K562 (cell line): Measurements from ENCODE around the gene SIM1. TPM values are rescaled to one million over a fixed set of nuclear protein-coding genes. Genes with fewer than 3 reads are reported as not detected.

Experiments used
- ATAC-seq: fragments of 200-7000 bp; cut with Tn5 transposase; 3 replicates; pipeline ENCODE4 v1.9.1; 2020; ENCODE audit warnings: moderate library complexity
- BruUV-seq: library from RNA; stranded (reverse); fragments of 400-500 nt; replicated peaks from 2 replicates; lab custom pipeline; 2021; lab: Mats Ljungman, UMichigan
- CTCF ChIA-PET: fragments of 300-600 bp; formaldehyde crosslinking; extraction: SDS; loops from one replicate; lab custom pipeline; 2021; ENCODE audit warnings: low intra/inter-chr PET ratio; lab: Yijun Ruan, JAX
- POLR2A ChIA-PET: fragments of 300-600, 350-650 bp; sonication (Branson Sonifier 250); formaldehyde crosslinking; extraction: SDS; loops from one replicate; lab custom pipeline; 2021; ENCODE audit warnings: antibody characterized with exemption, inconsistent platforms; lab: Yijun Ruan, JAX
- DNase-seq, 4 experiments: peaks; one replicate each; pipeline versions ENCODE4 v3.0.0 to v3.0.0-alpha.2; 2011 to 2018; ENCODE audit warnings: low spot score in 3 of 4, mixed read lengths in 3 of 4; ENCODE audit errors: extremely low read depth in 1 of 4
- FAIRE-seq: peaks from 2 replicates; lab custom pipeline; 2011; peaks lifted over from hg19 to GRCh38; lab: Jason Lieb, UNC
- H2AFZ ChIP-seq: 2 replicates; pipeline ENCODE4 v1.6.0; 2011; ENCODE audit warnings: low read depth, low read length, control low read depth, inconsistent platforms
- H3K27ac ChIP-seq: fragments of 200-600 bp; 3 replicates; pipeline ENCODE4 v1.8.0; 2011; ENCODE audit warnings: low read depth, mild to moderate bottlenecking, control low read depth, inconsistent platforms, low read length, moderate library complexity, mixed read lengths; ENCODE audit errors: extremely low read depth
- H3K27me3 ChIP-seq, 2 experiments: fragments of 300-600 bp in 1 of 2; 2 replicates in 1 of 2; 3 replicates in 1 of 2; pipeline versions ENCODE4 v1.6.0 to v1.8.0; 2011; ENCODE audit warnings: inconsistent platforms in 2 of 2, low read length in 2 of 2, mild to moderate bottlenecking in 1 of 2, mixed read lengths in 1 of 2, moderate library complexity in 1 of 2; ENCODE audit not compliant: control insufficient read depth in 2 of 2, insufficient read depth in 2 of 2
- H3K36me3 ChIP-seq: fragments of 300-600 bp; 3 replicates; pipeline ENCODE4 v1.8.0; 2011; ENCODE audit warnings: mild to moderate bottlenecking, low read length, inconsistent platforms; ENCODE audit not compliant: control insufficient read depth, insufficient read depth
- H3K4me1 ChIP-seq, 2 experiments: fragments of 200-600 bp in 1 of 2; replicated peaks in 1 of 2; 2 replicates in 1 of 2; 3 replicates in 1 of 2; pipeline versions ENCODE4 v1.5.1 to v1.8.0; 2011; ENCODE audit warnings: inconsistent platforms in 2 of 2, low read length in 2 of 2, mild to moderate bottlenecking in 1 of 2, mixed read lengths in 1 of 2, moderate library complexity in 1 of 2; ENCODE audit not compliant: control insufficient read depth in 2 of 2, insufficient read depth in 2 of 2
- H3K4me2 ChIP-seq: 2 replicates; pipeline ENCODE4 v1.6.1; 2011; ENCODE audit warnings: low read length, control low read depth, inconsistent platforms, mixed read lengths; ENCODE audit not compliant: insufficient read depth
- H3K4me3 ChIP-seq: fragments of 200-600 bp; sonication (generic), shearing (Covaris generic); 2 replicates; pipeline ENCODE4 v1.5.1; 2016; ENCODE audit warnings: control low read depth, inconsistent platforms
- H3K79me2 ChIP-seq: fragments of 200-600 bp; 3 replicates; pipeline ENCODE4 v1.8.0; 2011; ENCODE audit warnings: low read length, inconsistent platforms; ENCODE audit not compliant: control insufficient read depth, insufficient read depth
- H3K9ac ChIP-seq, 2 experiments: 2 replicates each; pipeline versions ENCODE4 v1.6.0 to v1.6.1; 2011; ENCODE audit warnings: low read depth in 2 of 2, low read length in 2 of 2, control low read depth in 1 of 2, inconsistent platforms in 1 of 2, mild to moderate bottlenecking in 1 of 2, mixed read lengths in 1 of 2; ENCODE audit not compliant: insufficient read depth in 1 of 2
- H3K9me1 ChIP-seq: one replicate; pipeline ENCODE4 v1.6.0; 2011; ENCODE audit warnings: inconsistent platforms, mild to moderate bottlenecking, low read length, moderate library complexity; ENCODE audit not compliant: control insufficient read depth, insufficient read depth
- H3K9me3 ChIP-seq: replicated peaks from 2 replicates; pipeline ENCODE4 v1.5.1; 2011; ENCODE audit warnings: low read depth, low read length, inconsistent platforms; ENCODE audit not compliant: control insufficient read depth, insufficient read depth
- H4K20me1 ChIP-seq: replicated peaks from 2 replicates; pipeline ENCODE4 v1.6.1; 2011; ENCODE audit warnings: low read length, inconsistent platforms, mixed read lengths; ENCODE audit not compliant: control insufficient read depth, insufficient read depth
- ADNP ChIP-seq: fragments of 200-800 bp; sonication (Bioruptor generic); IDR thresholded peaks from 2 replicates; pipeline ENCODE4 v1.6.1; 2016; ENCODE audit warnings: missing genetic modification characterization, missing compliant biosample characterization
- BMI1 ChIP-seq: fragments of 150-350 bp; IDR thresholded peaks from 2 replicates; pipeline ENCODE4 v1.6.1; 2014; ENCODE audit warnings: low read length
- BRD9 ChIP-seq: fragments of 450-650 bp; IDR thresholded peaks from 2 replicates; pipeline ENCODE4 v1.6.1; 2018; ENCODE audit warnings: low read depth; ENCODE audit not compliant: partially characterized antibody
- EWSR1 ChIP-seq: fragments of 450-650 bp; IDR thresholded peaks from 2 replicates; pipeline ENCODE4 v1.6.1; 2018; ENCODE audit warnings: borderline replicate concordance, mild to moderate bottlenecking, low read depth, moderate library complexity; ENCODE audit not compliant: partially characterized antibody
- LEF1 ChIP-seq: fragments of 450-650 bp; IDR thresholded peaks from 2 replicates; pipeline ENCODE4 v1.6.1; 2016; ENCODE audit warnings: mild to moderate bottlenecking
- NFATC3 ChIP-seq: fragments of 450-650 bp; IDR thresholded peaks from 2 replicates; pipeline ENCODE4 v1.6.1; 2017; ENCODE audit warnings: mild to moderate bottlenecking
- PPARD ChIP-seq: fragments of 250-450 bp; sonication (Bioruptor Pico); IDR thresholded peaks from 2 replicates; pipeline ENCODE4 v1.8.0; 2022; ENCODE audit warnings: inconsistent platforms, mild to moderate bottlenecking, moderate library complexity
- SOX6 ChIP-seq: fragments of 450-650 bp; IDR thresholded peaks from 2 replicates; pipeline ENCODE4 v1.6.1; 2014; ENCODE audit warnings: mild to moderate bottlenecking
- U2AF1 ChIP-seq: fragments of 200-400 bp; formaldehyde crosslinking; optimal IDR thresholded peaks from 2 replicates; pipeline ENCODE3; 2017; ENCODE audit warnings: mild to moderate bottlenecking, low read depth, low read length, moderate library complexity
- ZFP1 ChIP-seq: fragments of 450-650 bp; formaldehyde crosslinking; IDR thresholded peaks from 2 replicates; pipeline ENCODE4 v1.4.0; 2020; ENCODE audit warnings: mild to moderate bottlenecking, mixed read lengths
- ZNF253 ChIP-seq: fragments of 250-450 bp; sonication (Bioruptor Pico); conservative IDR thresholded peaks from 2 replicates; pipeline ENCODE4 v1.6.1; 2021; ENCODE audit warnings: mild to moderate bottlenecking
- WGBS: fragments of 100-300 bp; shearing (Covaris generic); methylation state at CpG from one replicate; pipeline ENCODE4 v1.1.6; 2016; ENCODE audit warnings: low coverage, mixed read lengths; ENCODE audit not compliant: insufficient coverage; ENCODE audit errors: missing lambda C conversion rate; 5-methylcytosine and 5-hydroxymethylcytosine counted together
- in situ Hi-C: fragments of 300-500 bp; cut with MboI; formaldehyde crosslinking; loops from 4 replicates; pipeline ENCODE4 v1.15.0; 2018; ENCODE audit warnings: inconsistent platforms, mixed read lengths
- intact Hi-C: fragments of 100-400 bp; cut with micrococcal nuclease; formaldehyde crosslinking; loops from 2 replicates; pipeline ENCODE4 v1.14.2; 2022
- polyA plus RNA-seq, 8 experiments: library from polyadenylated mRNA; depleted of rRNA in 4 of 8; stranded (reverse) in 5 of 8; unstranded in 3 of 8; fragments of >200 nt; fragmentation: Nextera tagmentation in 2 of 8; fragmentation: Illumina TruSeq in 1 of 8; extraction: Ambion mirVana in 2 of 8; extraction: Trizol in 1 of 8; gene quantifications; 2 replicates each; pipeline versions ENCODE4 v1.2.1 to v1.2.3, GENCODE V29; 2011 to 2014; ENCODE audit warnings: inconsistent platforms in 1 of 8, missing spikeins in 1 of 8
- total RNA-seq, 7 experiments: library from RNA; depleted of rRNA in 6 of 7; stranded (reverse); fragments of >200 nt in 6 of 7; fragmentation: Illumina TruSeq in 2 of 7; extraction: Trizol in 2 of 7; gene quantifications; 2 replicates each; pipeline versions ENCODE4 v1.2.1 to v1.2.3, GENCODE V29; 2011 to 2021; ENCODE audit warnings: low replicate concordance in 1 of 7
- TF ChIP-seq, protein P1 (sequence below), 2 experiments: fragments of 150-350 bp in 1 of 2; IDR thresholded peaks; 2 replicates each; pipeline ENCODE4 v1.6.1; 2012 to 2016; ENCODE audit warnings: low read depth in 2 of 2, low read length in 2 of 2, mild to moderate bottlenecking in 1 of 2, moderate library complexity in 1 of 2
- TF ChIP-seq, protein P2 (sequence below): fragments of 450-650 bp; formaldehyde crosslinking; IDR thresholded peaks from 2 replicates; pipeline ENCODE4 v1.4.0; 2020; ENCODE audit warnings: mild to moderate bottlenecking, moderate library complexity
- TF ChIP-seq, protein P3 (sequence below): fragments of 250-450 bp; sonication (Bioruptor Pico); IDR thresholded peaks from 2 replicates; pipeline ENCODE4 v1.8.0; 2022; ENCODE audit warnings: inconsistent platforms, mild to moderate bottlenecking, moderate library complexity, borderline replicate concordance

SIM1 gene
- total and polyA plus RNA-seq, 9 of the 15 experiments (the other 6 are each of a cell fraction or from before 2014, with no cell fraction given): not detected

DNA sequence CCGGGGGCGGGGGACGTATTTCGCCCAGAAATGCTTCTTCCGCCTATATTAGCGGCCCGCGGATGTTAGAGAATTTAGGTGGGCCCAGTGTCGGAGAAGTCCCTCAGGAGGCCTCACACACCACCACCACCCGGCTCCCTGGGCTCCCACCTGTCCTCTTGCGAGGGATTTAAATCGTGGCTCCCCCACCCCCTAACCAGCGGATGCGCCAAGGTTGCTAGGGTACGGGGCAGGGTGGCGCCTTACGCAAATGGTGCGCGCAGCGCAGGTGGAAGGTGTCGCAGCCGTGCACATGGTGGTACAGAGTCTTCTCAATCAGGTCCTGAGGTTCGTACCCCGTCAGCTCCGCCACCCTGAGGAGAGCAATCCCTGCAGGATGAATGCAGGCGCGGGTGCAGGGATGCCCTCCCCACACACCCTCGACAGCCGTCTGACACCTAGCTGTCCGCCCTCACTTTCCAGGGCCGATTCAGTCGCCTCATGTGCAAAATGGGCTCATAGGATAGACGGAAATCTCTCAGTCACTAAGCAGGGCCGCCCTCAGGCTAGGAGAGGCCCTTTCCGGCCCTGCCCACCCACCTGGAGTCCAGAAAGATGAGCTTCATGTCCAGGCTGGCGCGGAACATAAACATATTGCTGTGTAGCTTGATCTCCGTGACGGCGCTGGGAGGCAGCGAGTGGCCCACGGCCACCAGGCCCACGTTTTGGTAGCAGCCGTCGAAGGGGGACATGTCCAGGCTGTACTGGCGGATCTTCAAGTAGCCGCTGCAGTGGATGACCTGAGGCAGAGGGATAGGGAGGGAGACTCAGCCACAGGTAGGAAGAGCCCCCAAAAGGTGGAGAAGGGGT, 16.6 kb downstream of the SIM1 start:
- Histone ChIP-seq H3K4me2 (no peak overlapping the region), H3K9me3 (no peaks in the 10 kb centered on the region), H3K9ac (no peak overlapping the region), H4K20me1 (no peaks in the 10 kb centered on the region), H3K79me2 (no peaks in the 10 kb centered on the region), H3K4me1 (peaks cover 0 to 7% of the 10 kb centered on the region in 2 experiments; a peak in 1 of 5 replicates), H3K27ac (no peak overlapping the region), H3K36me3 (no peaks in the 10 kb centered on the region), H3K27me3 (peaks cover 32 to 39% of the 10 kb centered on the region in 2 experiments), H3K4me3 (no peak overlapping the region), H2AFZ (no peak overlapping the region), H3K9me1 (no peaks in the 10 kb centered on the region)
- intact Hi-C loops (no loop called here), in situ Hi-C loops (no loop called here)
- DNase-seq (no peak), ATAC-seq (no peak), FAIRE-seq (no peak)
- BruUV-seq: no TSS peak
- no peak for TF ChIP-seq LEF1
- no peak for TF ChIP-seq EWSR1
- TF ChIP-seq, protein P1, sequence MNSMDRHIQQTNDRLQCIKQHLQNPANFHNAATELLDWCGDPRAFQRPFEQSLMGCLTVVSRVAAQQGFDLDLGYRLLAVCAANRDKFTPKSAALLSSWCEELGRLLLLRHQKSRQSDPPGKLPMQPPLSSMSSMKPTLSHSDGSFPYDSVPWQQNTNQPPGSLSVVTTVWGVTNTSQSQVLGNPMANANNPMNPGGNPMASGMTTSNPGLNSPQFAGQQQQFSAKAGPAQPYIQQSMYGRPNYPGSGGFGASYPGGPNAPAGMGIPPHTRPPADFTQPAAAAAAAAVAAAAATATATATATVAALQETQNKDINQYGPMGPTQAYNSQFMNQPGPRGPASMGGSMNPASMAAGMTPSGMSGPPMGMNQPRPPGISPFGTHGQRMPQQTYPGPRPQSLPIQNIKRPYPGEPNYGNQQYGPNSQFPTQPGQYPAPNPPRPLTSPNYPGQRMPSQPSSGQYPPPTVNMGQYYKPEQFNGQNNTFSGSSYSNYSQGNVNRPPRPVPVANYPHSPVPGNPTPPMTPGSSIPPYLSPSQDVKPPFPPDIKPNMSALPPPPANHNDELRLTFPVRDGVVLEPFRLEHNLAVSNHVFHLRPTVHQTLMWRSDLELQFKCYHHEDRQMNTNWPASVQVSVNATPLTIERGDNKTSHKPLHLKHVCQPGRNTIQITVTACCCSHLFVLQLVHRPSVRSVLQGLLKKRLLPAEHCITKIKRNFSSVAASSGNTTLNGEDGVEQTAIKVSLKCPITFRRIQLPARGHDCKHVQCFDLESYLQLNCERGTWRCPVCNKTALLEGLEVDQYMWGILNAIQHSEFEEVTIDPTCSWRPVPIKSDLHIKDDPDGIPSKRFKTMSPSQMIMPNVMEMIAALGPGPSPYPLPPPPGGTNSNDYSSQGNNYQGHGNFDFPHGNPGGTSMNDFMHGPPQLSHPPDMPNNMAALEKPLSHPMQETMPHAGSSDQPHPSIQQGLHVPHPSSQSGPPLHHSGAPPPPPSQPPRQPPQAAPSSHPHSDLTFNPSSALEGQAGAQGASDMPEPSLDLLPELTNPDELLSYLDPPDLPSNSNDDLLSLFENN (IDR thresholded peaks at IDR 0.05; ENCODE audit: low read depth in 2 of 2, low read length in 2 of 2): no peak
- TF ChIP-seq ZNF253 (CRISPR knock-in tag): no peak
- no peak for TF ChIP-seq NFATC3
- TF ChIP-seq ADNP (tag): no peak
- TF ChIP-seq U2AF1: no peak
- TF ChIP-seq, protein P2, sequence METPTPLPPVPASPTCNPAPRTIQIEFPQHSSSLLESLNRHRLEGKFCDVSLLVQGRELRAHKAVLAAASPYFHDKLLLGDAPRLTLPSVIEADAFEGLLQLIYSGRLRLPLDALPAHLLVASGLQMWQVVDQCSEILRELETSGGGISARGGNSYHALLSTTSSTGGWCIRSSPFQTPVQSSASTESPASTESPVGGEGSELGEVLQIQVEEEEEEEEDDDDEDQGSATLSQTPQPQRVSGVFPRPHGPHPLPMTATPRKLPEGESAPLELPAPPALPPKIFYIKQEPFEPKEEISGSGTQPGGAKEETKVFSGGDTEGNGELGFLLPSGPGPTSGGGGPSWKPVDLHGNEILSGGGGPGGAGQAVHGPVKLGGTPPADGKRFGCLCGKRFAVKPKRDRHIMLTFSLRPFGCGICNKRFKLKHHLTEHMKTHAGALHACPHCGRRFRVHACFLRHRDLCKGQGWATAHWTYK: no peak
- no peak for TF ChIP-seq BMI1
- TF ChIP-seq, protein P3, sequence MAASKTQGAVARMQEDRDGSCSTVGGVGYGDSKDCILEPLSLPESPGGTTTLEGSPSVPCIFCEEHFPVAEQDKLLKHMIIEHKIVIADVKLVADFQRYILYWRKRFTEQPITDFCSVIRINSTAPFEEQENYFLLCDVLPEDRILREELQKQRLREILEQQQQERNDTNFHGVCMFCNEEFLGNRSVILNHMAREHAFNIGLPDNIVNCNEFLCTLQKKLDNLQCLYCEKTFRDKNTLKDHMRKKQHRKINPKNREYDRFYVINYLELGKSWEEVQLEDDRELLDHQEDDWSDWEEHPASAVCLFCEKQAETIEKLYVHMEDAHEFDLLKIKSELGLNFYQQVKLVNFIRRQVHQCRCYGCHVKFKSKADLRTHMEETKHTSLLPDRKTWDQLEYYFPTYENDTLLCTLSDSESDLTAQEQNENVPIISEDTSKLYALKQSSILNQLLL (CRISPR knock-in tag): no peak
- no peak for TF ChIP-seq BRD9
- no peak for TF ChIP-seq PPARD (CRISPR knock-in tag)
- no peak for TF ChIP-seq ZFP1
- no peak for TF ChIP-seq SOX6
- CTCF ChIA-PET: no interaction called here
- WGBS: 26% methylated on average over 47 of the region's 47 CpGs
- POLR2A ChIA-PET: no interaction called here
